ENCODE results near the gene AUP1. TPM values are rescaled to one million over a fixed set of nuclear protein-coding genes. Genes with fewer than 3 reads are reported as not detected.

The AUP1 gene
- total RNA-seq, 2 donors from 2014 or later = 82.5 to 170 TPM

DNA sequence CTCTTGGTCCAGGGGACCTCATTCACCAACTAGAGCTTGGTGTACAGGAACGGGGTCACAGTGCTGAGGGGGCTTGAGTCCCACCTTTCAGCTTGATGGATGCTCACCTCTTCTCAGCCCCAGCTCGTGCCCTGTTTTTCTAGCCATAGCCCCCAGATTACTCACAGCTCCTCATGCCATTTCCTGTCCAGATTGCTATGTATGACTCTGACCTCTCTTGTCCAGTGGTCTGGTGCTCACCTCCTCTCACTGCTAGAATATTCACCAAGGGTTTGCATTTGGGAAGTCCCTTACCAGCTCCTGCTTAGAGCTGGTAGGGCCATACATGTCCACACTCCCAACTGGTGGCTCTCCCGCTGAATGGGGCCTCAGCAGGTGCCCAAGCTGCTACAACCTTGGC, 36.0 kb downstream of the AUP1 start:
- H3K27me3 ChIP-seq = no peaks in the 10 kb centered on the region
- intact Hi-C loops (cut with DNase I) = loop anchor here (5.0 kb wide), 2 partner anchors 34 to 94 kb away; partner anchors contain the start of genes AUP1, DQX1 and HTRA2
- H3K4me3 ChIP-seq = no peak overlapping the region
- peaks cover 11% of the 10 kb centered on the region for H3K4me1 ChIP-seq
- TF ChIP-seq, protein P1, sequence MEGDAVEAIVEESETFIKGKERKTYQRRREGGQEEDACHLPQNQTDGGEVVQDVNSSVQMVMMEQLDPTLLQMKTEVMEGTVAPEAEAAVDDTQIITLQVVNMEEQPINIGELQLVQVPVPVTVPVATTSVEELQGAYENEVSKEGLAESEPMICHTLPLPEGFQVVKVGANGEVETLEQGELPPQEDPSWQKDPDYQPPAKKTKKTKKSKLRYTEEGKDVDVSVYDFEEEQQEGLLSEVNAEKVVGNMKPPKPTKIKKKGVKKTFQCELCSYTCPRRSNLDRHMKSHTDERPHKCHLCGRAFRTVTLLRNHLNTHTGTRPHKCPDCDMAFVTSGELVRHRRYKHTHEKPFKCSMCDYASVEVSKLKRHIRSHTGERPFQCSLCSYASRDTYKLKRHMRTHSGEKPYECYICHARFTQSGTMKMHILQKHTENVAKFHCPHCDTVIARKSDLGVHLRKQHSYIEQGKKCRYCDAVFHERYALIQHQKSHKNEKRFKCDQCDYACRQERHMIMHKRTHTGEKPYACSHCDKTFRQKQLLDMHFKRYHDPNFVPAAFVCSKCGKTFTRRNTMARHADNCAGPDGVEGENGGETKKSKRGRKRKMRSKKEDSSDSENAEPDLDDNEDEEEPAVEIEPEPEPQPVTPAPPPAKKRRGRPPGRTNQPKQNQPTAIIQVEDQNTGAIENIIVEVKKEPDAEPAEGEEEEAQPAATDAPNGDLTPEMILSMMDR (IDR thresholded peaks at IDR 0.05) = no peak
- no peak for TF ChIP-seq POLR2A (IDR thresholded peaks at IDR 0.05)
- WGBS, 2 donors = 93% methylated on average over 3 of the region's 3 CpGs
- H3K27ac ChIP-seq = no peak overlapping the region
- H3K9me3 ChIP-seq = no peaks in the 10 kb centered on the region
- DNase-seq (no peak), ATAC-seq (no peak)
- peaks cover 0 to 28% of the 10 kb centered on the region in 2 donors for H3K36me3 ChIP-seq (replicated peaks in 1 of 2; ENCODE audit: insufficient read depth in 1 of 2, low read depth in 2 of 2)

- H3K36me3 ChIP-seq (replicated peaks in 1 of 2; ENCODE audit: insufficient read depth in 1 of 2, low read depth in 2 of 2) = peaks cover 0 to 28% of the 10 kb centered on the region in 2 donors
- no peak overlapping the region for H3K27ac ChIP-seq
- ATAC-seq (no peak), DNase-seq (no peak)
- TF ChIP-seq, protein P1 (IDR thresholded peaks at IDR 0.05) = no peak
- TF ChIP-seq POLR2A (IDR thresholded peaks at IDR 0.05) = no peak
- no peaks in the 10 kb centered on the region for H3K4me1 ChIP-seq
- no peaks in the 10 kb centered on the region for H3K27me3 ChIP-seq
- intact Hi-C loops (cut with DNase I) = loop anchor here (5.0 kb wide), 2 partner anchors 35 to 95 kb away; partner anchors contain the start of genes AUP1, DQX1 and HTRA2
- WGBS, 2 donors = 92 to 97% methylated on average over 8 to 12 of the region's 12 CpGs
- H3K4me3 ChIP-seq = no peak overlapping the region
- no peaks in the 10 kb centered on the region for H3K9me3 ChIP-seq
These were observed 37.6 kb downstream of the AUP1 start for GRCh38 chr2:74491648-74492544.

DNA sequence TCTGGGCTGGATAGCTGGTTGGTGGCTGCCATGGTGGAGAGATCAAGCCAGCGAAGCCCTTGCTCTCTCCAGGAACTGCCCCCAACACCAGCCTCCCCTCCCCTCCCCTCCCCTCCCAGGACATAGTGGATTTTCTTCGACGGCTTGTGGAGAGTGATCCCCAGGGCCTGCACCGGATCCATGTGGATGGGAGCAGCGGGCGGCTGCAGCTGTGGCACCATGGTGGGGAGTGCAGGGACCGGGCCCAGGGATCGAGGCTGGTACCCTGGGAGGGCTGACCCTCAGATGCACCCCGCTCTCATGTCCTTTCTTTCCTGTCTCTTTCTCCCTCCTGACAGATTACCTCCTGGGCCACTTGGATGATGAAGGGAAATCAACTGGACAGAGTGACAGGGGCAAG, 39.6 kb downstream of the AUP1 start:
- Histone ChIP-seq H3K9me3 (no peaks in the 10 kb centered on the region), H3K4me3 (no peak overlapping the region), H3K36me3 (replicated peaks in 1 of 2; ENCODE audit: insufficient read depth in 1 of 2, low read depth in 2 of 2) (peaks cover 0 to 28% of the 10 kb centered on the region in 2 donors), H3K27me3 (no peaks in the 10 kb centered on the region), H3K27ac (no peak overlapping the region), H3K4me1 (no peaks in the 10 kb centered on the region)
- DNase-seq (no peak), ATAC-seq (no peak)
- intact Hi-C loops (cut with DNase I) = loop anchor here (5.0 kb wide), 3 partner anchors 37 to 97 kb away; partner anchors contain the start of genes AUP1, DQX1 and HTRA2
- TF ChIP-seq POLR2A (IDR thresholded peaks at IDR 0.05) = no peak
- WGBS, 2 donors = 94 to 96% methylated on average over 7 to 9 of the region's 9 CpGs

DNA sequence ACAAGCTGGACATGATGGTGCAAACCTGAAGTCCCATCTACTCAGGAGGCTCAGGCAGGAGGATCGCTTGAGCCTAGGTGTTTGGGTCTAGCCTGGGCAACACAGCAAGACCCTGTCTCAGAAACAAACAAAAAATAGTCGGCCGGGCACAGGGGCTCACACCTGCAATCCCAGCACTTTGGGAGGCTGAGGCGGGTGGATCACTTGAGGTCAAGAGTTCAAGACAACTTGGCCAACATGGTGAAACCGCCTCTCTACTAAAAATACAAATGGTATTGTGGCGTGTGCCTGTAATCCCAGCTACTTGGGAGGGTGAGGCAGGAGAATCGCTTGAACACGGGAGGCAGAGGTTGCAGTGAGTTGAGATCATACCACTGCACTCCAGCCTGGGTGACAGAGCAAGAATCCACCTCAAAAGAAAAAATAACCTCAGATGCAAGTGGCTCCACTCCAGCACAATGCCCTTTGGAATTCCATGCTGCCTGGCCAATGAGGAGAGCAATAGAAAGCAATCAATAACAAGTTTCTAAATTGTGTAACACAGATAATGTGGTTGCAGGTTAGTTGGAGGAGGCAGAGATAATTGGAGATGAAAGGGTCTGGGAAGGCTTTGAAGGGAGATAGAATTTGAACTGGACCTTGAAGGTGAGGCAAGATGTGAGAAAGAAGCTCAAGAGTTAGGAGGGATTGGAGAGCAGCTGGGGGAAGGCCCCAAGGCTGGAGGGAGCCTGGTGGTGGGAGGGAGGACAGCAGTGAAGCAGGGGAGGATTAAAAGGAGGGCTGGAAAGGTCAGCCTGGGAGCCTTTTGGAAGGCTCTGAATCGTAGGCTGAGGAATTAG, 40.6 kb downstream of the AUP1 start:
- no peak for ATAC-seq
- WGBS, 2 donors = 84 to 90% methylated on average over 9 of the region's 9 CpGs

More for the DNA sequence above, 40.6 kb downstream of the AUP1 start:
- no peaks in the 10 kb centered on the region for H3K9me3 ChIP-seq
- DNase-seq = no peak
- intact Hi-C loops (cut with DNase I) = loop anchor here (5.0 kb wide), 1 partner anchor 88 kb away; no protein-coding TSS in a partner anchor
- H3K4me1 ChIP-seq = peaks cover 3% of the 10 kb centered on the region
- no peaks in the 10 kb centered on the region for H3K27me3 ChIP-seq
- H3K4me3 ChIP-seq = no peak overlapping the region
- TF ChIP-seq, protein P1 (IDR thresholded peaks at IDR 0.05) = no peak
- no peak for TF ChIP-seq POLR2A (IDR thresholded peaks at IDR 0.05)
- H3K27ac ChIP-seq = no peak overlapping the region
- peaks cover 0 to 28% of the 10 kb centered on the region in 2 donors for H3K36me3 ChIP-seq (replicated peaks in 1 of 2; ENCODE audit: insufficient read depth in 1 of 2, low read depth in 2 of 2)

Data from body of pancreas (tissue), 4 donors.